HCT116 (cell line): ENCODE measurements around the gene VPS37D. TPM values are rescaled to one million over a fixed set of nuclear protein-coding genes. Genes with fewer than 3 reads are reported as not detected.
"Not testable (repeated sequence)": the region's sequence is repeated elsewhere in the genome, so short reads cannot be mapped to it uniquely, and the experiment has no call there.

Experiments used
- ATAC-seq: fragments of 200-7000 bp; cut with Tn5 transposase; 2 replicates; pipeline ENCODE4 v1.9.1; 2020; ENCODE audit warnings: mild to moderate bottlenecking, moderate library complexity
- BruUV-seq: library from RNA; stranded (reverse); fragments of 400-500 nt; replicated peaks from 2 replicates; lab custom pipeline; 2021; lab: Mats Ljungman, UMichigan
- CTCF ChIA-PET: fragments of 300-600 bp; sonication (Branson Sonifier 250); formaldehyde crosslinking; loops from one replicate; lab custom pipeline; 2021; ENCODE audit warnings: antibody characterized with exemption; lab: Charles Lee
- POLR2A ChIA-PET: fragments of 300-600, 350-600 bp; sonication (Branson Sonifier 250); formaldehyde crosslinking; loops from one replicate; lab custom pipeline; 2021; ENCODE audit warnings: antibody characterized with exemption; lab: Charles Lee
- RAD21 ChIA-PET, 2 experiments: fragments of 300-600 bp; sonication (Branson Sonifier 250); formaldehyde crosslinking; loops; one replicate each; lab custom pipeline; 2023; ENCODE audit warnings: low total read pairs in 2 of 2; ENCODE audit not compliant: uncharacterized antibody in 2 of 2, unreplicated experiment in 2 of 2, low non-redundant PET in 1 of 2; lab: Charles Lee
- DNase-seq: peaks from one replicate; pipeline ENCODE4 v3.0.0-alpha.2; 2010; ENCODE audit warnings: low read depth, low spot score
- H2AFZ ChIP-seq: fragments of 200-600 bp; shearing (Covaris generic), sonication (generic); 2 replicates; pipeline ENCODE4 v1.6.1; 2017; ENCODE audit warnings: low read depth, mixed run types, mixed read lengths, antibody characterized with exemption, low read length; ENCODE audit not compliant: poor library complexity, severe bottlenecking
- H3K27ac ChIP-seq: 2 replicates; pipeline ENCODE4 v1.5.1; 2012; ENCODE audit warnings: low read depth, low read length
- H3K27me3 ChIP-seq: fragments of 200-600 bp; sonication (generic); 2 replicates; pipeline ENCODE4 v1.6.1; 2016; ENCODE audit warnings: mixed run types, low read length, mixed read lengths; ENCODE audit not compliant: insufficient read depth
- H3K36me3 ChIP-seq, 2 experiments: fragments of 200-500 bp in 1 of 2; fragments of 200-600 bp in 1 of 2; sonication (Bioruptor generic) in 1 of 2; sonication (generic) in 1 of 2; 2 replicates each; pipeline versions ENCODE4 v1.5.1 to v1.6.1; 2014 to 2016; ENCODE audit warnings: low read length in 2 of 2, inconsistent platforms in 1 of 2, mixed read lengths in 1 of 2, mixed run types in 1 of 2; ENCODE audit not compliant: insufficient read depth in 2 of 2, control insufficient read depth in 1 of 2
- H3K4me1 ChIP-seq, 2 experiments: fragments of 200-600 bp in 1 of 2; sonication (generic) in 1 of 2; 2 replicates each; pipeline versions ENCODE4 v1.5.1 to v1.6.1; 2012 to 2017; ENCODE audit warnings: low read length in 2 of 2, inconsistent platforms in 1 of 2, mild to moderate bottlenecking in 1 of 2, mixed read lengths in 1 of 2, mixed run types in 1 of 2, moderate library complexity in 1 of 2; ENCODE audit not compliant: insufficient read depth in 2 of 2, control insufficient read depth in 1 of 2
- H3K4me2 ChIP-seq: fragments of 200-600 bp; sonication (generic); 2 replicates; pipeline ENCODE4 v1.6.1; 2017; ENCODE audit warnings: mixed run types, low read length, mixed read lengths
- H3K4me3 ChIP-seq, 2 experiments: fragments of 200-600 bp in 1 of 2; sonication (generic) in 1 of 2; replicated peaks in 1 of 2; 2 replicates each; pipeline ENCODE4 v1.5.1; 2011 to 2016; ENCODE audit warnings: low read length in 2 of 2, control low read depth in 1 of 2, low read depth in 1 of 2, mild to moderate bottlenecking in 1 of 2, mixed read lengths in 1 of 2, mixed run types in 1 of 2
- H3K79me2 ChIP-seq: fragments of 200-600 bp; sonication (generic); 2 replicates; pipeline ENCODE4 v1.6.1; 2017; ENCODE audit warnings: mild to moderate bottlenecking, mixed run types, low read length, moderate library complexity, mixed read lengths; ENCODE audit not compliant: insufficient read depth
- H3K9ac ChIP-seq: fragments of 200-600 bp; sonication (generic); 2 replicates; pipeline ENCODE4 v1.6.1; 2016; ENCODE audit warnings: low read length, mixed read lengths
- H3K9me2 ChIP-seq: fragments of 200-600 bp; sonication (generic), shearing (Covaris generic); 2 replicates; pipeline ENCODE4 v1.6.1; 2017; ENCODE audit warnings: mixed run types, mild to moderate bottlenecking, moderate library complexity; ENCODE audit not compliant: insufficient read depth
- H3K9me3 ChIP-seq, 2 experiments: fragments of 200-500 bp in 1 of 2; fragments of 200-600 bp in 1 of 2; sonication (Bioruptor generic) in 1 of 2; sonication (generic) in 1 of 2; 2 replicates each; pipeline ENCODE4 v1.6.1; 2014 to 2017; ENCODE audit warnings: low read length in 2 of 2, mixed read lengths in 2 of 2, inconsistent platforms in 1 of 2, low read depth in 1 of 2, mild to moderate bottlenecking in 1 of 2, mixed run types in 1 of 2, moderate library complexity in 1 of 2; ENCODE audit not compliant: control insufficient read depth in 1 of 2, insufficient read depth in 1 of 2
- H4K20me1 ChIP-seq: fragments of 200-600 bp; sonication (generic), shearing (Covaris generic); 2 replicates; pipeline ENCODE4 v1.6.1; 2017; ENCODE audit warnings: mixed run types, mild to moderate bottlenecking, moderate library complexity; ENCODE audit not compliant: insufficient read depth
- CTCF ChIP-seq, 3 experiments: fragments of 200-600 bp in 1 of 3; sonication (generic) in 1 of 3; IDR thresholded peaks in 2 of 3; conservative IDR thresholded peaks in 1 of 3; 2 replicates each; pipeline ENCODE4 v1.5.1; 2012 to 2017; ENCODE audit warnings: low read depth in 2 of 3, low read length in 2 of 3, antibody characterized with exemption in 1 of 3, borderline replicate concordance in 1 of 3, control low read depth in 1 of 3, mild to moderate bottlenecking in 1 of 3, mixed read lengths in 1 of 3, mixed run types in 1 of 3, moderate library complexity in 1 of 3; ENCODE audit not compliant: insufficient read depth in 1 of 3
- FOSL1 ChIP-seq: IDR thresholded peaks from 2 replicates; pipeline ENCODE4 v1.6.1; 2012; ENCODE audit warnings: low read depth
- JUND ChIP-seq: IDR thresholded peaks from 2 replicates; pipeline ENCODE4 v1.6.1; 2012
- POLR2A ChIP-seq: IDR thresholded peaks from 2 replicates; pipeline ENCODE4 v1.7.0; 2011; ENCODE audit warnings: borderline replicate concordance; ENCODE audit not compliant: insufficient read depth, insufficient read length; ENCODE audit errors: extremely low read depth
- SIN3A ChIP-seq: IDR thresholded peaks from 2 replicates; pipeline ENCODE4 v1.6.1; 2012; ENCODE audit warnings: low read depth
- intact Hi-C: fragments of 100-400 bp; cut with micrococcal nuclease; formaldehyde crosslinking; loops from 2 replicates; pipeline ENCODE4 v1.10.0; 2022
- total RNA-seq: library from RNA; stranded (reverse); gene quantifications from one replicate; pipeline ENCODE4 v1.2.1, GENCODE V29; 2021; ENCODE audit not compliant: unreplicated experiment
- TF ChIP-seq, protein P1 (sequence below): IDR thresholded peaks from 2 replicates; pipeline ENCODE4 v1.6.1; 2012

Gene VPS37D
- total RNA-seq, 1 experiment from 2014 or later: 9.5 TPM

DNA sequence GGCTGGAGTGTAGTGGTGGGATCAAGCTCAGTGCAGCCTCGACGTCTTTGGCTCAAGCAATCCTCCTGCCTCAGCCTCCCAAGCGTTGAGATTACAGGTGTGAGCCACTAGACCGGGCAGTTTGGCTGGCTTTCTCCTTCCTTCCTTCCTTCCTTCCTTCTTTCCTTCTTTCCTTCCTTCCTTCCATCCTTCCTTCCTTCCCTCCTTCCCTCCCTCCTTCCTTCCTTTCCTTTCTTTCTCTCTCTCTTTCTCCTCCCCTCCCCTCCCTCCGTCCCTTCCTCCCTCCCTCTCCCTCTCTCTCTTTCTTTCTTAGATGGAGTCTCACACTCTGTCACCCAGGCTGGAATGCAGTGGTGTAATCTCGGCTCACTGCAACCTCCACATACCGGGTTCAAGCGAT lies 7.6 kb upstream of the VPS37D start:
- TF ChIP-seq CTCF (IDR thresholded peaks at IDR 0.05 in 2 of 3, conservative IDR thresholded peaks at IDR 0.05 in 1 of 3; ENCODE audit: borderline replicate concordance in 1 of 3, insufficient read depth in 1 of 3, low read depth in 2 of 3, low read length in 2 of 3): no peak
- no peak for TF ChIP-seq SIN3A
- TF ChIP-seq, protein P1, sequence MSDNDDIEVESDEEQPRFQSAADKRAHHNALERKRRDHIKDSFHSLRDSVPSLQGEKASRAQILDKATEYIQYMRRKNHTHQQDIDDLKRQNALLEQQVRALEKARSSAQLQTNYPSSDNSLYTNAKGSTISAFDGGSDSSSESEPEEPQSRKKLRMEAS: no peak
- TF ChIP-seq POLR2A: no peak
- no peak for TF ChIP-seq FOSL1
- no peak for TF ChIP-seq JUND
- TF ChIP-seq, all 23 proteins: peak for 0
- Histone ChIP-seq H4K20me1 (no peaks in the 10 kb centered on the region), H3K27ac (no peak overlapping the region), H3K27me3 (no peaks in the 10 kb centered on the region), H3K9me3 (peaks cover 0 to 6% of the 10 kb centered on the region in 2 experiments; a peak in 1 of 4 replicates), H3K36me3 (no peaks in the 10 kb centered on the region), H3K9ac (no peak overlapping the region), H3K4me1 (peaks cover 10 to 14% of the 10 kb centered on the region in 2 experiments), H3K4me3 (no peak overlapping the region), H2AFZ (no peak overlapping the region), H3K79me2 (no peaks in the 10 kb centered on the region), H3K9me2 (no peaks in the 10 kb centered on the region), H3K4me2 (no peak overlapping the region)
- ChIA-PET RAD21 (no interaction called here), CTCF (no interaction called here), POLR2A (no interaction called here)
- intact Hi-C loops: loop anchor here (10.0 kb wide), 1 partner anchor 65 kb away; no protein-coding TSS in a partner anchor
- no TSS peak for BruUV-seq
- ATAC-seq (no peak), DNase-seq (no peak)

- BruUV-seq, RAD21 ChIA-PET, H2AFZ ChIP-seq, H3K9me3 ChIP-seq, H4K20me1 ChIP-seq, H3K79me2 ChIP-seq, H3K36me3 ChIP-seq, CTCF ChIA-PET, H3K4me2 ChIP-seq, H3K9me2 ChIP-seq, H3K4me3 ChIP-seq, H3K27ac ChIP-seq, DNase-seq, H3K27me3 ChIP-seq, H3K9ac ChIP-seq, POLR2A ChIA-PET, ATAC-seq: not testable (repeated sequence)
- intact Hi-C loops: loop anchor here (10.0 kb wide), 1 partner anchor 64 kb away; no protein-coding TSS in a partner anchor
- peaks cover 15 to 21% of the 10 kb centered on the region in 2 experiments for H3K4me1 ChIP-seq
These were observed 7.0 kb upstream of the VPS37D start for GRCh38 chr7:73660594-73660993.
